Measurements from ENCODE around the gene CHKB. TPM values are rescaled to one million over a fixed set of nuclear protein-coding genes. Genes with fewer than 3 reads are reported as not detected.
A peak's percentile ranks its signal among the peaks of the same experiment; 100 is the strongest.
"Not testable (repeated sequence)": the region's sequence is repeated elsewhere in the genome, so short reads cannot be mapped to it uniquely, and the experiment has no call there.

CHKB gene
- total RNA-seq, 1 experiment from 2014 or later: 21.0 TPM

GRCh38 chr22:50551160-50551752 lies 31.4 kb downstream of the CHKB start:
- no peak for DNase-seq (ENCODE audit: extremely low read depth, low read depth)

DNA sequence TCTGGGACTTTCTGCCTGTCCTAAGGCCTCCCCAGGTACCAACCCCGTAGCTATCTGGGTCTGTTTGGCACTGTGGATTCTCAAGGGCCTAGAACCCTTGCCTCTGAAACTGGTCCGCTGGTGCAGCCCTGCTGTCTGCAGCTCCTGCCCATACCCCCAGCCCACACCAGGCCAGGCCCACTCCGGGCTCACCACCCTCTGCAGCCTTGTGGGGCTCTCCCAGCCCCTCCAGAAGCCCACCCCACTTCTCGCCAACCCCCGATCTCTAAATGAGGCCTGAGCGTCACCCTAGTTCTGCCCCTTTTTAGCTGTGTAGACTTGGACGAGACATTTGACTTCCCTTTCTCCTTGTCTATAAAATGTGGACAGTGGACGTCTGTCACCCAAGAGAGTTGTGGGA lies 32.3 kb downstream of the CHKB start:
- DNase-seq (ENCODE audit: extremely low read depth, low read depth): no peak

- DNase-seq (ENCODE audit: extremely low read depth, low read depth): no peak
These were observed 33.5 kb downstream of the CHKB start for GRCh38 chr22:50548921-50549790.

DNA sequence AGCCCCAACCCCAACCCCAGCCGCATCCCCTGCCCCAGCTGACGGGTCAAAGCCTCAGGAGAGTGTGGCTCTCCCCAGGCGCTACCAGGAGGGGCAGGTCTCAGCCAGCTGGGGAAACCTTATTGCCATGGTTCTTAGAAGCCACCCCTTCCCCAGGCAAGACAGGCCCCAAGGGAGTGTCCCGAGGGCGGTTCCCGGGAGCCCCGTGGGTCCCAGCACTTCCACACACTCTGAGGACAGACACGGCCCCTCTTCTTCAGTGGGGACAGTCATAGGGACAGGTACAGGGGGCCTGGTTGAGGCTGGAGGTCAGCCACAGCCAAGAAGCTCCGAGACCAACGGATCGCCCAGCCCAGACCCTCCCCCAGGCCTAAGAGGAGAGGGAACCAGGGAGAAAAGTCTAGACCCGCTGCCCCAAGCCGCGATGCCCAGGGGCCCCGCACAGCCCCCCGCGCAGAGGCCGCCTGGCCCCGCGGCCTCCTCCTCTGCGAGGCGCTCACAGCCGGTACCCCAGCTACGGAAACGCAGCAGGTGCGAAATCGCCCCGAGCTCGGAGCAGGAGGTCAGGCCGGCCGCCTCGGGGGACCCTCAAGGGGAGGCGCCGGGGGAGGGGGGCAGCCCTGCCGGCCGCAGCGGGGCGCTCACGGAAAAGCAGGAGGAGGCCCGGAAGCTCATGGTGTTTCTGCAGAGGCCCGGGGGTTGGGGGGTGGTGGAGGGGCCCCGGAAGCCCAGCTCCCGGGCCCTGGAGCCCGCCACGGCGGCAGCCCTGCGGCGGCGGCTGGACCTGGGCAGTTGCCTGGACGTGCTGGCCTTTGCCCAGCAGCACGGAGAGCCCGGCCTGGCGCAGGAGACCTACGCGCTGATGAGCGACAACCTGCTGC lies 34.4 kb downstream of the CHKB start:
- DNase-seq (ENCODE audit: extremely low read depth, low read depth): no peak

DNA sequence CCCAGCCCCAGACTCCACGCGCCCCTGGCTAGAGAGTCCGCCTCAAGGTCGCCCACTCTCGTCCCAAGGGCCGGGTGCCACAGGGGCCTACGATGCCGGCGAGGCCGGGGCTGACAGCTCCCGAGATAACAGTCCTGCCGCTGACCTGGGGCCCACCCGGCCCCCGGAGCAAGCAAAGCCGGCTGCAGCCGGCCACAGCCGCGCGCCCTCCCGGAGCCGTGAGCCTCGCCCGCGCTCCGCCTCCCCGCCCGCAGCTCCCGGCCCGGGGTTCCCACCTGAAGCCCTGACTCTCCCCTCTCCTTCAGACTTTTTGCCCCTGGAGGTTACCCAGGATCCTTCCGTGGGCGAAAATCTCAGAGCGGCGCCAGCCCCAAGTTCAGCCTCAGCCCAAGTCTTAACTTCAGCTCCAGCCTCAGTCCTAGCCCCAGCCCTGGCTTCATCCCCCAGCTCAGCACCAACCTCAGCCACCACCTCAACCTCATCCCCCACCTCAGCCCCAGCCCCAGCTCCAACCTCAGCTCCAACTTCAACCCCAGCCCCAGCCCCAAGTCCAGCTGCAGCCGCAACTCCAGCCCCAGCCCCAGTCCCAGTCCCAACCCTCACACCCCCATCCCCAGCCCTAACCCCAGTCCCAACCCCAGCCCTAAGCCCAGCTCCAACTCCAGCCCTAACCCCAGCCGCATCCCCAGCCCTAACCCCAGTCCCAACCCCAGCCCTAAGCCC lies 35.2 kb downstream of the CHKB start:
- DNase-seq (ENCODE audit: extremely low read depth, low read depth): no peak

- no peak for DNase-seq (ENCODE audit: extremely low read depth, low read depth)
These were observed 36.1 kb downstream of the CHKB start for GRCh38 chr22:50546326-50547262.

- peak; percentile 75 for DNase-seq (ENCODE audit: extremely low read depth, low read depth)
These were observed 36.9 kb downstream of the CHKB start, which contains the start of gene KLHDC7B for GRCh38 chr22:50545522-50546325. KLHDC7B (plus strand) TSS chr22:50545899; CDS start chr22:50546244, 345 bp downstream.

- DNase-seq (ENCODE audit: extremely low read depth, low read depth): no peak
These were observed 37.8 kb downstream of the CHKB start for GRCh38 chr22:50544746-50545253.

DNA sequence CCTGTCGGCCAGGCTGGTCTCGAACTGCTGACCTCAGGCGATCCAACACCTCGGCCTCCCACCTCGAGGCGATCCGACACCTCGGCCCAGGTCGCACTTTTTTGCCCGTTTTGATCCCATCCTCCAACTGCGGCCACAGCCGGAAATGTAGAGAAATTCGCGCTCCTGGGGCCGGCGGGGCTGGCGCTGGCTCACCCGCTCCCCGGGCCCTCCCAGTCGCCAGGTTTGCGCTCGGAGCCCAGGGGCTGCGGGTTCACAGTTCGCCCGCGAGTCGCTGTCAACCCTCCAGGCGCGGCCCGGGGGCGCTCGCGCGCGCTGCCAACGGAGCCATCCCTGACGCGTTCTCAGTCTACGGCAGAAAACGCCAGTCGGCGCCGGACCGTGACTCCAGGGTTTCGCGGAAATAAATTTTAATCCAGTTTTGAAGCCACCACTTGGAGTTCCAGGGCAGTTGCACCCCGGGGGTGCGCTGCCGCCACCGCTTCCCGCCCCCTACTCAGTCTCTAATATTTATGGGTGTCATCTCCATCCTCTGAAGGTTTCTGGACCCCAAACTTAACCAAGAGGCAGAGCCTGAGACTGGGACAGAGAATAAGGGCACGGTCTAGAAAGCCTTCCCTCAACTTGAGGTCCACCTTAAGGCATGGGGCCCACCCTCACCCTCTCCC lies 38.4 kb downstream of the CHKB start:
- DNase-seq (ENCODE audit: extremely low read depth, low read depth): no peak

- no peak for DNase-seq (ENCODE audit: extremely low read depth, low read depth)
These were observed 40.2 kb downstream of the CHKB start for GRCh38 chr22:50542416-50542927.

DNA sequence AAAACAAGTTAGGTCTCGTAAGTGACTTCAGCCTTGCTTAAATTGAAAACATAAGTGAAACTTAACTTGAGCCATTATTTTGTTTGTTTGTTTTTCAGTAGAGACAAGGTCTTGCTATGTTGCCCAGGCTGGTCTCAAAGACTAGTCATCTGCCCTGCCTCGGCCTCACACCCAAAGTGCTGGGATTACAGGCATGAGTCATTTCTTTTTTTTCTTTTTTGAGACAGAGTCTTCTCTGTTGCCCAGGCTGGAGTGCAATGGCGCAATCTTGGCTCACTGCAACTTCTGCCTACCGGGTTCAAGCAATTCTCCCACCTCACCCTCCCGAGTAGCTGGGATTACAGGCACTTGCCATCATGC lies 41.0 kb downstream of the CHKB start:
- peak; percentile 79 for DNase-seq (ENCODE audit: extremely low read depth, low read depth)

GRCh38 chr22:50540381-50540780 lies 42.3 kb downstream of the CHKB start:
- DNase-seq (ENCODE audit: extremely low read depth, low read depth): no peak

DNA sequence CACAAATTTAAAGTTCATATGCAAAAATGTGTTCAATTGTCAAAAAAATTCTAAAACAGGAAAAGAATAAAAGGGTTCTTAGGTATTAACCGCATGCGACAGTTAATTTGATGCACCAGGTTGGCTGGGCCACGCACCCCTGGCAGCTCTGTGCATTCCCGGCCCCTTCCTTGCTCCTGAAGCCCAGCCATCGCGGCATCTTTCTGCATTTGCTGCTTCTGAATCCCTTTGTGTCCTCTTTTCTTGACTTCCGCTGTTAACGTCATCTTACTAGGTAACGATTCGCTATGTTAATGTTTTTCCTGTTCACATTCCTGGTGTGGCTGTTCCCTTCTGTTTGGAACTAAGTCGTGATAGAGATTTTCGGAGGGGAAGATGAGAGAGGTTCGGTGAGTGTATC lies 44.9 kb downstream of the CHKB start:
- no peak for DNase-seq (ENCODE audit: extremely low read depth, low read depth)

DNA sequence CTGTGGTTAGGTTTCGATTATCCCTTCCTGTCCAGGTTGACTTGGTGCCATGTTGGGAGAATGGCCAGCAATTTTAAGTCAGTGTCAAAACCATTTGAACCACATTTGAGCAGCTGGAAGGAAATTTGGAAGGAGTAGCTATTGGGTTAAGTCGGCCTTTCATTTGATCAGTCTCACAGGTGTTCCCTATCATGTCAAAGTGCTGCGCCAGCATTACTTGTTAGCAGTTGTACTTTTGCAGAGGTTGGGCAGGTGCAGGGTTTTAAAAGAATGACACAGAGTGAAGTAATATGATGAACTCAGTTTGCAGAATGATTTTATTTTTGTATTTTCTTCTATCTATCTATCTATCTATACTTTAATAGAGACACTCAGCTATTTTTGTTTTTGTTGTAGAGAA lies 46.4 kb downstream of the CHKB start:
- no peak for DNase-seq (ENCODE audit: extremely low read depth, low read depth)

DNA sequence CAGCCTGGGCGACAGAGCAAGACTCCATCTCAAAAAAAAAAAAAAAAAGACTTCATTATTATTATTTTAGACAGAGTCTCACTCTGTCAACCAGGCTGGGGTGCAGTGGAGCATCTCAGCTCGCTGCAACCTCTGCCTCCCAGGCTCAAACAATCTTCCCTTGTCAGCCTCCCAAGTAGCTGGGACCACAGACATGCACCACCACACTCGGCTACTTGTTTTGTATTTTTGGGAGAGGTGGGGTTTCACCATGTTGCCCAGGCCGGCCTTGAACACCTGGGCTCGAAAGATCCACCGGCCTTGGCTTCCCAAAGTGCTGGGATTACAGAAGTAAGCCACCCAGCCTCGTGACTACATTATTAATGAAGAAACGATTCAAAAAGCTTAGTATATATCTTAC lies 47.5 kb downstream of the CHKB start:
- no peak for DNase-seq (ENCODE audit: extremely low read depth, low read depth)

- DNase-seq (ENCODE audit: extremely low read depth, low read depth): not testable (repeated sequence)
These were observed 48.6 kb downstream of the CHKB start for GRCh38 chr22:50533856-50534711.
